Measurements from ENCODE around the gene PSMD14.
"Not testable (repeated sequence)": the region's sequence is repeated elsewhere in the genome, so short reads cannot be mapped to it uniquely, and the experiment has no call there.

The PSMD14 gene

DNA sequence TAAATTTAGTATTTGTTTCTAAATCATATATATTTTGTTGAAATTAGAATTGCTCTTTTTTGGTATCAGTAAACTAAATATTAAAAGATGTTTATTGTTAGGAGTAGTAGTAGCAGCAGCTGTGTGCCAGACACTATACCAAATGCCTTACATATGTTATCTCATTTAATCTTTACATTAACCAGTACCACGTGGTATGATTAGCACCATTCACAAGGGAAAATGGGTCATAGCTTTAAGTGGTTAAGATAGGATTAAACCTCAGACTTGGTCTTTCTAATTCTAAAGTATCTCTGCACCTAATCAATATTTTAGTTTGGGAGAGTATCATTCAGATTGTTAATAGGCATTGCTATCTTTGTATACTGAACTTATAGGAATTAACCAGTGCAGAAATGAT is 29.0 kb downstream of the PSMD14 start:
- DNase-seq (ENCODE audit: low read depth): no peak

DNA sequence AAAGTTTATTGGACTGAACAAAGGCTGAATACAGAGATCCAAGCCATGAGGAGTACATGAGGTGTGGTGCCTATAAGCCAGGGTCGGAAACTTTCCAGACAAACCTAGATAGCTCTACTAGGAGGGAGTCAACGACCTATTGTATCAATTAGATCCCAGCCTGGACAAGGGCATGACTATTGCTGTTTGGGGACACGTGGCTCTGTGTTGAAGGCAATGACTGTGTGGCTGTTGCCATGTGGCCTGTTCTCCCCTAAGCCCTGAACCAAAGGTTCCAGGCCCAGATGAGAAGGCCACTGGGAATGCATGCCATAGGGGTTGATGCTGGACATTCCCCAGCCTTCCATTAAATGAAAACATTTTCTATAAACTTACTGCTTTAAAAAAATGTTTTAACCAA is 31.3 kb downstream of the PSMD14 start:
- DNase-seq (ENCODE audit: low read depth): not testable (repeated sequence)

DNA sequence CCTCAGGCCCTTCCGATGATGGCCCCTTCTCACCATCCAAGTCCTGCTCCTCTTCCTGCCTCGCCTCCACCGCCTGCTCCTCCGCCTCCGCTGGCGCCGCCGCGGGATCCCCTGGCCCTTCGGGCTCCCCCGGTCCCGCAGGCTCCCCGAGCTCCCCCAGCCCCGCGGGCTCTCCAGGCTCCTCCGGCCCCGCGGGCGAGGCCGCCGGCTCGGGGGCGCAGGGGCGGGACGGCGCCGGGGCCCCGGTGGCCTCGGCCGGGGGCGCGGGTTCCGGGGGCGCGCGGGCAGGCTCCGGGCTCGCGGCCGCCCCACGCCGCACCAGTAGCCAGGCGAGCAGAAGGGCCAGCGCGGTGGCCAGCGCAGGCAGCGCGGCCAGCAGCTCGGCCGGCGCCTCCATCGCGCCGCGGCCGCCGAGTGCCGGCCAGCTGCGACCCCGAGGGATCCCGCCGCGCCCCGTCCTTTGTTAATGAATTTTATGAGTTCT is 32.7 kb downstream of the PSMD14 start:
- not testable (repeated sequence) for DNase-seq (ENCODE audit: low read depth)

DNA sequence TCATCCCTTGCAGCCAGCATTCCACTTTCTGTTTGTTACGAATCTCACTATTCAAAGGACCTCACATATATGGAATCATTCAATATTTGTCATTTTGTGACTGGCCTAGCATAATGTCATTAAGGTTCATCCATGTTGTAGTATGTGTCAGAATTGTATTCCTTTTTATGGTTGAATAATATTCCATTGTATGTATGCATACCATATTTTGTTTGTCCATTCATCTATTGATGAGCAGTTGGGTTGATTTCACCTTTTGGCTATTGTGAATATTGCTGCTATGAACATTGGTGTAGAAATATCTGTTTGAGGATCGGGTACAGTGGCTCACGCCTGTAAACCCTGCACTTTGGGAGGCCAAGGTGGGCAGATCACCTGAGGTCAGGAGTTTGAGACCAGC is 35.0 kb downstream of the PSMD14 start:
- no peak for DNase-seq (ENCODE audit: low read depth)

DNA sequence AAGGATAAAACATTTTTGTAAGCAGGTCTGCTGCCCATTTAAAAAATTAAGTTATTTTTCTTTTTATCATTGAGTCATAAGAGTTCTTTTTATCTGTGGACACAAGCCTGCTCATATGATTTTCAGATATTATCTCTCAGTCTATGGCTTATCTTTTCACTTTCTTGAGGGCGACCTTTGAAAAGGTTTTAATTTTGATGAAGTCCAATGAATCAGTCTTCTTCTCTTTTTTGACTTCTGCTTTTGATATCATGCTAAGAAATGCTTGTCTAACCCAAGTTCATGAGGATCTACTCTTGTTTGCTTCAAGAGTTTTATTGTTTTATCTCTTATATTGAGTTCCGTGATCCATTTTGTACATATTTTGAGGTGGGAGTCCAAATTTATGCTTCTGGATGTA is 36.5 kb downstream of the PSMD14 start:
- no peak for DNase-seq (ENCODE audit: low read depth)

DNA sequence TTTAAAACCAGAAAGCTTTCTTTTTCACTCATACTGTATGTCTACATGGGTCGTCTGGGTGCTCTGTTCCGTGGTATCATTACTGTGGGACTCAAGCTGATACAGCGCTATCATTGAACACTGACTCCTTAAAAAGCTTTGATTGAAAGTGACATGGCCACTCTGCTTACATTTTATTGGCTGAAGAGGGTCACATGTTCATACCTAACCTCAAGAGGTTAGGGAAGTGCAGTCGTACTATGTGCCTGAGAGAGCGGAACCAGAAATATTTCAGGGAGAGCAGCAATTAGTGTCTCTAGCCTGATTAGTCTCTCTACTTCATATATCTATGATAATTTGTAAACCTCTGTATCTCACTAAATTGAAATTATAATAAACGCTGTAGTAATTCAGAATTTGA is 43.5 kb downstream of the PSMD14 start:
- DNase-seq (ENCODE audit: low read depth): no peak

DNA sequence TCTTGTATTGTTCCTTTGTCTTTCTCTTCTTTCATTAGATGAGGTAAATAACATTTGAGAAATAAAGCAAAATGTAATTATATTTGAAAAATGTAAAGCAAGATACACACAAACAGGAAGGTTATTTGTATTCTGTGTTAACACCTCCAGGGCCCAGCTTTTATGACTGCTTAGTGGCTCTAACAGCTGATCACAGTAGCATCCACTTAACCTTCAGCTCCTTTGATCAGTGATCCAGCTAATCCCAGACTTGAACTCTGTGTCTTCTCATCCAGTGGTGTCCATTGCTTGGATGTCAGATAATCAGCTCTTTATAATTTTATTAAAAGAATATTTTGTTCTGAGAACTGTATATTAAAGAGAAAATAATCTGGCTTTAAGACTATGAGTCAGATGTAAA is 44.5 kb downstream of the PSMD14 start:
- DNase-seq (ENCODE audit: low read depth): no peak

DNA sequence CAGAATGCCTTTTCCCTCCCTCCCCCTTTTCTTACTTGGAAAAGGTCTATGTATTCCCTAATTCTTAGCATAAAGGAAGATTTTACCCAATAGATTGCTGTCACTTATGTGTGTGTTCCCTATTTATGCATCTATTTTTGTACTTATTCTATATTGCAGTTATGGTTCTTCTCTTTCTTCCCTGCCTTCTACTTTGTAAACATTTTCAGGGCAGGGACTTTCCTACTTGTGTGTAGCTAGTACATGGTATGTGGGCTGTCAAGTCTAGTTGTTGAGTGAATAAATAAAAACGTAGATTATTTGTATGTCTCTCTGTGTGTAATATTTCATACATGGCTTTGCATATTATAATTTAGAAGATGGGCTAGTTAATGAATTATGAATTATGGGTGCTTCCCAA is 45.3 kb downstream of the PSMD14 start:
- DNase-seq (ENCODE audit: low read depth): no peak

DNA sequence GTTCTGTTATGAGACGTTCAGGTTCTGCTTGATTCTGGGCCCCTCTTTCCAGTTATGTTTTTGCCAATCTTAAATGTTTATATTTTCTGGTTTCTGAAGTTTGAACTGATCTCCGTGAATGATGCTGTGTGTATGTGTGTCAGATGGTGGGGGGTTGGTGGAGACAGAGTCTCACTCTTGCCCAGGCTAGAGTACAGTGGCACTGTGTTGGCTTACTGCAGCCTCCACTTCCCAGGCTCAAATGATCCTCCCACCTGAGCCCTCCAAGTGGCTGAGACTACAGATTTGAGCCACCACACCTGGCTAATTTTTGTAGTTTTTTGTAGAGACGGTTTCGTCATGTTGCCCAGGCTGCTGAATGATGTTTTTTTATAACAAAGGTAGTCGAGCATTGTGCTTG is 45.9 kb downstream of the PSMD14 start:
- DNase-seq (ENCODE audit: low read depth): no peak

DNA sequence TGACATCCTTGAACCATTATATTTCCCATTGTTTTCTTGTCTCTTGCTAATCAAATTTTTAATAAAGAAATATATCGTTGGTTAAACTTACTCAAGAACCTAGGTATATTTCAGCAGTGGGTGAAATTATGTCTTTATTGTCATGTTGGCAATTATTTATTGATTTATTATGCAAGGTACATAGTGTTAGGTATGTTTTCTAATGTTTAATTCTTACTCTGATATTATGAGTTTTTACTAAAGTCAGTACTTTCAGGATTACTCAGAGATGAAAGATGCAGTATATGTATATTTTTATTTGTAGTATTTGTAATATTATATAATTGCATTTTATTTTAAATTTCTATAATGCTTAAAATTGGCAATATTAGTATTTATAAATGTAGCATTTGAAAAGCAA is 46.9 kb downstream of the PSMD14 start:
- no peak for DNase-seq (ENCODE audit: low read depth)

DNA sequence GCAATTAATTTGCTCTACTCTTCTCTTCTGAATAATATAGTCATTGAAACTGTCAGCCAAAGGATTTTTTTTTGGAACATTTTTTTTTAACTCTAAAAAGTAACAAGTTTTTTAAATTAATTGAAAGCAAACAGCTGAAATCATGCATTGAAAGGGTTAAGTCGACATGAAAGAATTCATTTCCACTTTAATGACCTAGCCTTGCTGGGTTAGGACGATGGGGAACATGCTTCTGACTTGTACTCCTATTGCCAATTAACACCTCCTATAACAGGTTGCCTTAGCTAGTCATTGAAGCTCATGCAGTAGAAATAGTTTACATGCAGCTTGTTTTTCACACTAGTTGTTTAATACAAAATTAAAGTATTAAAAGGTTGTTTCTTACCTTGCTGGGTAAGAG is 47.8 kb downstream of the PSMD14 start:
- DNase-seq (ENCODE audit: low read depth): no peak

DNA sequence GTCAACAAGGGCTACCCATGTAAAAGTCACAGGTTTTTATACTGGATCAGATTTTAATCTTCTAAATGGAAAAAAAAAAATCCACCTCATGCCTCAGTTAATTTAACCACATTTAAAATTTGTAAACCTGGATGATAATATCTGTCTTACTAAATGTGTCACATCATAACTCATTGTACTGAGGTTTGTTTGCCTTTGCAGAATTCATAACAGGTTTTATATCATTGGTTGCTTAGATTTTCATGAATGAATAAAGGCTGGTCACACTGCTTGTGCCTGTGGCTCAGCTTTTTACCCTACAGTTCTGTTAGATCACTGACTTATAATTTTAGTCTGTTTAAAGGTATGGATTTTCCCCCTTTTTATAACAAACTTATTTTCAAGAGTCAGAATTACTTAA is 48.9 kb downstream of the PSMD14 start:
- no peak for DNase-seq (ENCODE audit: low read depth)

DNA sequence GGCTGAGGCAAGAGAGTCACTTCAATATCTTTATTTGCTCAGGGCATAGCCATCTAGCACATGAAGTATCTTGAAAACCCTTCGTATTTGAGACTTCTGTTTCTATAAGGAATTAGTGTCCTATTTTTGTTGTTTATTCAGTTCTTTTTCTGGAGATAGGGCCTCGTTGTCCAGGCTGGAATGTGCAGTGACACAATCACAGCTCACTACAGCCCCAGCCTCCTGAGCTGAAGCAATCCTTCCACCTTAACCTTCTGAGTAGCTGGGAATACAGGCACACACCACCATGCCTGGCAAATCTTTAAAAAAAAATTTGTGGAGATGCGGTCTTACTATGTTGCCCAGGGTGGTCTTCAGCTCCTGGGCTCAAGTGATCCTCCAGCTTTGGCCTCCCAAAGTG is 50.6 kb downstream of the PSMD14 start:
- no peak for DNase-seq (ENCODE audit: low read depth)

DNA sequence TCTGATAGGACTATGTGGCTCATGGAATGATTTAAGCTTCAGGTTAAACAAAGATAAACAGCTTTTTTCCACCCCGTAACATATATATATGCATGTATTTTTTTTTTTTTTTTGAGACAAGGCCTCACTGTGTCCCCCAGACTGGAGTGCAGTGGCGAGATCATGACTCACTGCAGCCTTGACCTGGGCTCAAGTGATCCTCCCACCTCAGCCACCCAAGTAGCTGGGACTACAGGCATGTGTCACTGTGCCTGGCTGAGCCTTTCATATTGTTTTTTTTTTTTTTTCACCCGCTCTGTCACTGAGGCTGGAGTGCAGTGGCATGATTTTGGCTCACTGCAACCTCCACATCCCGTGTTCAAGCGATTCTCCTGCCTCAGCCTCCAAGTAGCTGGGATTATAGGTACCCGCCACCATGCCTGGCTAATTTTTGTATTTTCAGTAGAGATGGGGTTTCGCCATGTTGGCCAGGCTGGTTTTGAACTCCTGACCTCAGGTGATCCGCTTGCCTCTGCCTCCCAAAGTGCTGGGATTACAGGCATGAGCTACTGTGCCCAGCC is 52.0 kb downstream of the PSMD14 start:
- DNase-seq (ENCODE audit: low read depth): not testable (repeated sequence)

DNA sequence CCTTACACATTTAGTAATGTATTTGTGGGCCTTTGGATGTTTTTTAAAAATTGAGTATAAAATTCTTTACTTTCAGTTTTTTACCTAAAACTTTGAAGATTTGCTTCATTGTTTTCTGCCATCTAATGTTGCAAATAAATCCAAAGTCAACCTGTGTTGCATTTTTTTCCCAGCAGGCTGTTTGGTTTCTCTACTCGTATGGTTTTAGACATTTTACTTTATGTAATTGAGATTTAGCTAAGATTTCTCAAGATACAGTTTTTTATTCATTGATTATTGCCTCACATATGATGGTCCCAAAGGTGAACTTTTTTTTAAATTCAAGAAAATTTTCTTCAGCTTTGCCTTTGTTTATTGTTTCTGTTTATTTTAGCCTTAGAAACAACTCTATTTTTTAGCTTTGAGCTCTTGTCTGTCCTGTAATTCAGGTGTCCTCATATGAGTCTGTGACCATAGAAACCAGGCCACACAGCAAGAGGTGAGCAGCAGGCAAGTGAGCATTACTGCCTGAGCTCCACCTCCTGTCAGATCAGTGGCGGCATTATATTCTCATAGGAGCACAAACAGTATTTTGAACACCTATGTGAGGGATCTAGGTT is 54.4 kb downstream of the PSMD14 start:
- DNase-seq (ENCODE audit: low read depth): no peak

DNA sequence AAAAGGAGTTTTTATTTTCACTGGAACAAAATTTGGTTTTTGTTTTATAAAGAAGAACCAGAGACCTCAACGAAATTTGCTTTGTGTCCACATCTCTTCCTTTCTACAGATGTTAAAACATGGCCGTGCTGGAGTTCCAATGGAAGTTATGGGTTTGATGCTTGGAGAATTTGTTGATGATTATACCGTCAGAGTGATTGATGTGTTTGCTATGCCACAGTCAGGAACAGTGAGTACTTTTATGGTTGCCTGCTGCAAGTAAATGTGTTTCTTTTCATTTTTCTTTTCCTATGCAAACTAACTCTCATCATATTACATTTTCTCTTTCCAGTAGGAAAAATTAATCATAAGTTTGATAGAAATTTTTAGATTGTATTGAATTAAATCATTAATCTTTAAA is 59.5 kb downstream of the PSMD14 start:
- no peak for DNase-seq (ENCODE audit: low read depth)

DNA sequence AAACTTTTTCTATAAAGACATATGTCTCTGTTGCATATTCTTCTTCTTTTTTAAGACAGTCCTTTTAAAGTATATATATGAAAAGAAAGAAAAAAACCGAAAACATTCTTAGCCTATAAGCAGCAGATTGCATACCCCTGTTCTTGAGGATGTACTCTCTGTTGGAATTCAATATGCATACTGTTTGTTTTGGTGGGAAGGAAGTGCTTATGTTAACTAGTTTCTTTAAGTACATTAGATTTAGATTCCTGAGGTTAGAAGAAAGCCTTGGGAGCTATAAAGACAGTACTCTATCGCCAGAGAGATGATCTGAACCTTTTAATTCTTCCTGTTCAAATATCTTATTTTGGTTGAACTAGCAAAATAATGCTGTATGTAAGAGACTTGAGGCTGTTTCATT is 61.1 kb downstream of the PSMD14 start:
- no peak for DNase-seq (ENCODE audit: low read depth)

DNA sequence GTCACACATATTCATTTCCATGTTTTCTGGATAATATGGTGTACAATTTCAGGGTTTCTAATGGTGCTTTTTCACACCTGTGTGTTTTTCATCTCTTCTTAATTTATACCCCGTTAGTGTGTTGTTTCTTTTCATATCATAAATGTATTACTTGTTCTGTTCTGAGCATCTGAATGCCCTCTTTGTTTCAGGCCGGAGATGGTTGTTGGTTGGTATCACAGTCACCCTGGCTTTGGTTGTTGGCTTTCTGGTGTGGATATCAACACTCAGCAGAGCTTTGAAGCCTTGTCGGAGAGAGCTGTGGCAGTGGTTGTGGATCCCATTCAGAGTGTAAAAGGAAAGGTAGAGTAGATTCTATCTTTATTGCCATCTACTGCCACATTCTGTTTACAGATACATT is 62.8 kb downstream of the PSMD14 start:
- no peak for DNase-seq (ENCODE audit: low read depth)

DNA sequence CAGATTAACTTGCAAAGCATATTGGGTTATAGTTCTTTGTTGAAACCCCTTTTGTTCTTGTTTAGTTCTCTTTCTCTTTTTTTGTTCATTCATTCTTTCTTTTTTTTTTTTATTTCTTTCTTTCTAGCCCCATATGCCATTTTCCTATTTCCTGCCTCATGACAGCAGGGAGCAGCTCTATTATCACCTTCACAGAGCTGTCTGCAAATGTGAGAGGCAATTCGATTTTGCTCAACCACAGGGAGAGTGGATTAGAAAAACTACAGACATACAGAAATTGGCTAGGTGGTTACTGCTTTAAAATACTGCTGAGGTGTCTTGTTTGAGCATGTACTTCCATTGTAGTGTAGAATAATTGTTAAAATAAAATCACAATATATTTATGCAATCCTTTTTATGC is 63.6 kb downstream of the PSMD14 start:
- DNase-seq (ENCODE audit: low read depth): no peak

DNA sequence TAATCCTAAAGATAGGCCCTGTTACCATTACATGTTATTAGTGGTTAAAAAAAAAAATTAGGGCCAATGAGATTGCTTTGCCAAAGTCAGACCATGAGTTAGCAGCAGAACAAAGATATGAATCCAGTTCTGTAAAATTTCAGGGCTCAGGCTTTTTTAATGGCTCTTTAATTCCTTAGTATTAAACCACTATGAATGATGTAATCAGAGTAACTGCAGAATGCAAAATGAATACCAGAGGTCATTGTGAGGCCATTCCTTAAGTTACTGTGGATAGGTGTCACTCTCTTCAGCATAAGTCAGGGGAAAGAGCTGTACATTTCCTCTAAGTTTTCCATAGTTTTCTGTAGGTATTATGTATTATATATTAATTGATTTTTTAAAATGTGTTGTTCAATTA is 65.7 kb downstream of the PSMD14 start:
- DNase-seq (ENCODE audit: low read depth): no peak

DNA sequence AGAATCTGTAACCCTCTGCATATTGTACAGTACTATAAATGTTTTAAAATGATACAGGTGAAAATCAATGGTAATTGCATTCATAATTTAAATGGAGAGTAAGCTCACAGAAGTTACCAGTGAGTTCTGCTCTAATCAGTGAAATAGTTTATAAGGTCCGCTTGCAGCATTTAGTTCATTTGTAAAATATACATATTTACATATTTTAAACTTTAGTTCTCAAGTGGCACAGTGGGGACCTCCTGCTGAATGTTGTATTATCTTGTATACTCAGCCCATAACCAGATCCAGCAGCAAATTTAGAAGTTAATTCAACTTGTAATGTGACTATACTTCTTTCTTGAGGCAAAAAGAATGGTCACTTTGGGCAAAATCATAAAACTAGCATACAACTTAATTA is 66.2 kb downstream of the PSMD14 start:
- DNase-seq (ENCODE audit: low read depth): no peak

DNA sequence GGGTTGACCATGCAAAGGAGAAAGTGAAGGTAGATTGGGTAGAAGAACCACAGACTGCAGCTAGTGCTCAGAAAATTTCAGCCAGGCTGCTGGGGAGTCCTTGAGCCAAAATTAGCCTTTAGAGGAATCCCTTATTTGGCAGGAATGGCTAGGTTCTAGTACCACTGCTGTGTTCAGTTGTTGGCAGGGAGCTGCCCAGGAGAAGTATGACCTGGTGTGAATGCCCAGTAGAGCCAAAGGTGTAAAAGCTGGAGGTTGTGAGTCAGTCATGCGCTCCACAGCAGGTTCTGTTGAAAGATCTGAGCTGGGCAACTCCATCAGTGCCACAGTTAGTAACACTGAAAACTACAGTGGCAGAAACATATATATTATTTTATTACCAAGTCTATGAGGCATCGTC is 71.5 kb downstream of the PSMD14 start:
- DNase-seq (ENCODE audit: low read depth): no peak

DNA sequence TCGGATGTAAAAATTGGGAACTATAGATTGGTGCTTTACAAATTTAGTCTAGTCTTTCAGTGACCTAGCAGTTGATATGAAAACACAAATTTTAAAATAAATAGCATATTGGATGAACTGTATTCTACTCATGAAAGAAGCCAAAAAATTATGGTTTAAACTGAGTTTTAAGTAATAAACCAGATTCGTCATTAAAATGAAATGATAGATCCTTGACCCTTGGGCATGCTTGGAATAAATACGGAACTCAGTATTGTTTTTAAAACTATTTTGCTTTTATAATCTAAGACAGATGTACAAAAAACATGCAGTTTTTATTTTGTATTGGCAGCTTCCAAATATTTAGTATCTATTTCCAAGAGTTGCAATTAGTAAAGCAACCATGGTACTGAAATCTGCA is 73.3 kb downstream of the PSMD14 start:
- DNase-seq (ENCODE audit: low read depth): no peak

DNA sequence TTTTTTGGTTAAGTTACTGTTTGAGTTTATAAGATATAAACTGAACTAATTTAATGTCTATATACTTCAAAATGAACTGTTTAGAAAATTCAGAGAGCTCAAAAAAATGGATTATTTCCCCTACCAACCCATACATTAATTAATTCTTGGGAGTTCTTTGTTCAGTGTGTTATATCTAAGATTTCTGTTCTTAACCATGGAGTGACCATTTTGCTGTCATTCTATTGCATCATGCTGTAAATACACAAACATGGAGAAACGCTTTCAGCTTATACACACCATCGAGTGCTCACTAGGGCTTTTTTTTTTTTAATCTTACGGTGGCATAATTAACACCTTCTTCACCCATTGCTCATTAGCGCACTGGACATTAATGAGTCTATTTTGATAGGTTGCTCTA is 74.5 kb downstream of the PSMD14 start:
- no peak for DNase-seq (ENCODE audit: low read depth)

DNA sequence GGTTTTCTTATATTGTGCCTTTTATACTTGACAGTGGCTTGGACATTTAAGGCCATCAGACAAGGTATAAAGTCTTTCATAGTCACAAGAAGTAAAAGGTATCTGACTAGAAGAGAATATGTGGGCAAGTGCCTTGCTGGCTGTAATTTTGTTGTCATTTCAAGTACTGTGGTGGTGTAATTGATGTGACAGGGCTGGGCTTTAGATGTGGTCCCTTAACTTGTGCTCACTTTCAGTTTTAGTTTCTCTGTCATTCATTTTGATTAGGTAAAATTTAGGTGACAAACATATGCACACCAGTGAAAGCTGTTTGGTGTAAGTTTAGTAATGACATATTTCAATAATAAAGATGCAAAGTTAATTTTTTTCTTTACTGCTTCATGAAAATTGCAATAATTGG is 76.6 kb downstream of the PSMD14 start:
- DNase-seq (ENCODE audit: low read depth): no peak

Data from fibroblast of the conjunctiva (primary cell).